GM12872 (cell line): ENCODE data around the gene PARD6B.

Experiments
- TF ChIP-seq, protein P1 (sequence below): IDR thresholded peaks from 3 replicates; pipeline ENCODE4 v1.5.1; 2011; ENCODE audit warnings: low read depth, mild to moderate bottlenecking, low read length, moderate library complexity; ENCODE audit not compliant: insufficient read depth

The PARD6B gene

DNA sequence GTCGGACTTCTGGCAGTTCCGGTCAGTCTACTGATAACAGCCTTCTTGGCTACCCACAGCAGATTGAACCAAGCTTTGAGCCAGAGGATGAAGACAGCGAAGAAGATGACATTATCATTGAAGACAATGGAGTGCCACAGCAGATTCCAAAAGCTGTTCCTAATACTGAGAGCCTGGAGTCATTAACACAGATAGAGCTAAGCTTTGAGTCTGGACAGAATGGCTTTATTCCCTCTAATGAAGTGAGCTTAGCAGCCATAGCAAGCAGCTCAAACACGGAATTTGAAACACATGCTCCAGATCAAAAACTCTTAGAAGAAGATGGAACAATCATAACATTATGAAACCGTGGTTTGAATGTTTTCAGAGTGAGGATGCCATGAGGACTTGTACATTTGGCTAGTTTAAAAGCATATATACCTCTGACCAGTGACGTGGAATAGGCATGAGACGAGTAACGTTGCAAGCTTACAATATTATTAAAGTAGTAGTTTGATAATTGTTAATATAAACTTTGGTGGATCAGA, 18.8 kb downstream of the PARD6B start:
- TF ChIP-seq, protein P1, sequence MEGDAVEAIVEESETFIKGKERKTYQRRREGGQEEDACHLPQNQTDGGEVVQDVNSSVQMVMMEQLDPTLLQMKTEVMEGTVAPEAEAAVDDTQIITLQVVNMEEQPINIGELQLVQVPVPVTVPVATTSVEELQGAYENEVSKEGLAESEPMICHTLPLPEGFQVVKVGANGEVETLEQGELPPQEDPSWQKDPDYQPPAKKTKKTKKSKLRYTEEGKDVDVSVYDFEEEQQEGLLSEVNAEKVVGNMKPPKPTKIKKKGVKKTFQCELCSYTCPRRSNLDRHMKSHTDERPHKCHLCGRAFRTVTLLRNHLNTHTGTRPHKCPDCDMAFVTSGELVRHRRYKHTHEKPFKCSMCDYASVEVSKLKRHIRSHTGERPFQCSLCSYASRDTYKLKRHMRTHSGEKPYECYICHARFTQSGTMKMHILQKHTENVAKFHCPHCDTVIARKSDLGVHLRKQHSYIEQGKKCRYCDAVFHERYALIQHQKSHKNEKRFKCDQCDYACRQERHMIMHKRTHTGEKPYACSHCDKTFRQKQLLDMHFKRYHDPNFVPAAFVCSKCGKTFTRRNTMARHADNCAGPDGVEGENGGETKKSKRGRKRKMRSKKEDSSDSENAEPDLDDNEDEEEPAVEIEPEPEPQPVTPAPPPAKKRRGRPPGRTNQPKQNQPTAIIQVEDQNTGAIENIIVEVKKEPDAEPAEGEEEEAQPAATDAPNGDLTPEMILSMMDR, result no peak

DNA sequence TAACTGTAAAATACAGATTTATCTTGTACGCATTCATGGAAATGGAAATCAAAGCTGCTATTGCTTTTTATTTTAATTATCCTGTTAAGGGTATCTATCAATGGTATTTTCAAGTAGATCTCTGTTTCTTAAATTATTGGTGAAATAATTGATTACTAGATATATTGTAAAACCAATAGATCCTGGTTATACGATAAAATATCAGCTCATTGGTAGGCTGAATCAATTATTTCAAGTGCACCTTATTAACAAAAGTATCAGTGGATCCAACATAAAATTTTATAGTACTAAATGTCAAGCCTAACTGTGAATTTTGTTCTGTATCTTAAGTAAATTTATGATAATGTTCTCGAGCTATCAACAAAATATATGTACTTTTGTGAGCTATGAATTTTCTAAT, 21.8 kb downstream of the PARD6B start:
- TF ChIP-seq, protein P1, result no peak

DNA sequence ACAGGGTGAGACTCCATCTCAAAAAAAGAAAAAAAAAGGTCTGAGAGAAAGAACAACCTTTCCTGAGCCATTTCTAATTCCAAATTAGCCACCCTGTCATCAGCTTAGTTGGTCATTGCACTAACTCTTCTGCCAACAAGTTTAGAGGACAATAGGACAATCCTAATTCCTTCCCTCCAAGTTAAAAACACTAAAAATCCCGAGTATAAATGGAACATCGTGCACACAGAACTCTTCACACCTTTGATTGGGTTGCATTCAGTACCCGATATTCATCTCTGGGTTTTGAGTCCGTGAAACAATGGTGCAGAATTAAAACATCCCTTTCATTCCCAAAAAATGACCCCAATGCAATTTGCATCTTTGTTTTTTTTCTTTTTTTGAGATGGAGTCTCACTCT, 23.0 kb downstream of the PARD6B start:
- TF ChIP-seq, protein P1, result no peak

DNA sequence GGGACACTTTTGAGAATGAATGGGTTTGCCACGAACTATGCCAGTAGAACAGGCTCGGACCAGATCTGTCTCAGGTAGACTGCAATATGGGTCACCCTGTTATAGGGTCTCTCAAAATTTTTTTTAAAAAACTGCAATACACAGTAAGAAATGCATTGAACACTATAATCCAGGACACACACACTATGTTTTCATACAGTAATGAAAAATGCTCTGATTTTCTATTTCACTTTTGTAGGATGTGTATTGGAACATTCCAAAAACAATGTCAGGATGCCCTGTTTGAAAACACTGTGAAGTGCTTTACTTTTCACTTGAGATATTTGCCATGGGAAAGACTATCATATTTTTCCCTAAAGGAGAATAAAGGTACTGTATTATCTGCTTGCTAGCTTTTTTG, 25.1 kb downstream of the PARD6B start:
- TF ChIP-seq, protein P1, result no peak

DNA sequence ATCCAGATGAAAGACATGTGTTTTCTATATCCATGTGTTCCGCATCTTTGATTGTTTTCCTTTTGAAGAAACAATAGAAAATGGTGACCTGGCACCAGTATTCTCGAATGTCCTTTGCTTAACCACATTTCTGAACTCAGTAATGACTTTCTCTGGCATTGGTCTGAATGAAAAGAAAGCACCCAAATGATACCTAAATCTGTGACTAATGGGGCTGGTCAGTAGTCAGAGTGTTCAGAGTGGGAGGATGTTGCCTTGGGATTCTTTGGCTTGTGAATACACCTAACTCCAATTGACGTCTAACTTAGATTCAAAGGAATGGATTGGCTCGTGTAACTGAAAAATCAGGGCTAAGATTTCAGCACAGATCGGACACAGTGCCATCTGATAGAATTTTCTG, 27.1 kb downstream of the PARD6B start:
- TF ChIP-seq, protein P1, result no peak

DNA sequence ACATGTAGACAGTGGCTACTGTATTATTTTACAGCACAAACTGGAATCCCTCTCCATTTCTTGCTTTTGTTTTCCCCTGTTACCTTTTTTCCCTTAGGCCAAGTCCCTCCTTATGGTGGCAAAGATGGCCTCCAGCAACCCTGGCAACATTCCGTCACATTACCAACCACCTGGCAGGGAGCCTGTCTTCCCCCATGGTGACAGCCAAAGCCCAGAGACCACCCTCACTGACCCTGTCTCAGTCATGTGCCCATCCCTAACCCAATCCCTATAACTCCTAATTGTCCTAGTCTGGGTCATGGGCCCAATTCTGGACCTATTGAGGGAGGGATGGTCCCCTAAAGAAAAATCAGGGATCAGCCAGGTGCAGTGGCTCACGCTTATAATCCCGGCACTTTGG, 27.6 kb downstream of the PARD6B start:
- TF ChIP-seq, protein P1, result no peak

DNA sequence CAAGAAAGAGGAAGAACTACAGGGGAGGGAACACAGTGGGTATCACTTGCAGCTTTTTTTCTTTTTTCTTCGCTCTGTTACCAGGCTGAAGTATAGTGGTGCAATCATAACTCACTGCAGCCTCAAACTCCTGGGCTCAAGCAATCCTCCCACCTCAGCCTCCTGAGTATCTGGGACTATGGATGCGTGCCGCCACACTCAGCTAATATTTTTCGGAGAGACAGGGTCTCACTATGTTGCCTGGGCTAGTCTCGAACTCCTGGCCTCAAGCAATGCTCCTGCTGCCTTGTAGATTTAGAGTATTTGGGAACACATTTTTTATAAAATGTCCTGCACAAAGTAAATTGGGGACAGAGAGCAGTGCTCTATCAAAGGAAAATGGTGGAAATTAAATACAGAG, 28.3 kb downstream of the PARD6B start:
- TF ChIP-seq, protein P1, result no peak
